Activated CD8-positive, alpha-beta T cell treated with anti-CD3 and anti-CD28 coated beads, Interleukin-2, amount 10 ng/mL, durations not matched to agents 7 days and 5 days (primary cell): ENCODE measurements around the gene TAL2. TPM values are rescaled to one million over a fixed set of nuclear protein-coding genes. Genes with fewer than 3 reads are reported as not detected.

Experiments
- ATAC-seq: fragments of 150-1000 bp; cut with Tn5 transposase; one replicate; pipeline ENCODE4 v1.10.0; 2021; ENCODE audit warnings: moderate library complexity
- CTCF ChIA-PET: fragments of 350-600 bp; sonication (Branson Sonifier 250); formaldehyde crosslinking; loops from one replicate; lab custom pipeline; 2021; ENCODE audit warnings: antibody characterized with exemption; lab: Charles Lee
- POLR2A ChIA-PET: fragments of 350-600 bp; sonication (Branson Sonifier 250); formaldehyde crosslinking; loops from one replicate; lab custom pipeline; 2021; ENCODE audit warnings: antibody characterized with exemption; lab: Charles Lee
- DNase-seq: peaks from one replicate; pipeline ENCODE4 v3.0.0-alpha.2; 2020
- H3K27ac Mint-ChIP-seq: one replicate; pipeline ENCODE4 v1.8.0; 2021; ENCODE audit warnings: mild to moderate bottlenecking, mixed read lengths
- H3K27me3 Mint-ChIP-seq: one replicate; pipeline ENCODE4 v1.8.0; 2021; ENCODE audit warnings: low read depth, mixed read lengths
- H3K36me3 Mint-ChIP-seq: one replicate; pipeline ENCODE4 v1.8.0; 2021; ENCODE audit warnings: low read depth, mixed read lengths
- H3K4me1 Mint-ChIP-seq: one replicate; pipeline ENCODE4 v1.8.0; 2021; ENCODE audit warnings: low read depth, mixed read lengths
- H3K4me3 Mint-ChIP-seq: one replicate; pipeline ENCODE4 v1.8.0; 2021; ENCODE audit warnings: mild to moderate bottlenecking, mixed read lengths
- H3K9me3 Mint-ChIP-seq: one replicate; pipeline ENCODE4 v1.8.0; 2022; ENCODE audit warnings: mixed read lengths; ENCODE audit not compliant: insufficient read depth
- total RNA-seq, 2 experiments: library from RNA; stranded (reverse); gene quantifications; one replicate each; pipeline ENCODE4 v1.2.3, GENCODE V29; 2021

TAL2 gene
- total RNA-seq, 2 experiments from 2014 or later: 0.39 TPM; not detected in 1

DNA sequence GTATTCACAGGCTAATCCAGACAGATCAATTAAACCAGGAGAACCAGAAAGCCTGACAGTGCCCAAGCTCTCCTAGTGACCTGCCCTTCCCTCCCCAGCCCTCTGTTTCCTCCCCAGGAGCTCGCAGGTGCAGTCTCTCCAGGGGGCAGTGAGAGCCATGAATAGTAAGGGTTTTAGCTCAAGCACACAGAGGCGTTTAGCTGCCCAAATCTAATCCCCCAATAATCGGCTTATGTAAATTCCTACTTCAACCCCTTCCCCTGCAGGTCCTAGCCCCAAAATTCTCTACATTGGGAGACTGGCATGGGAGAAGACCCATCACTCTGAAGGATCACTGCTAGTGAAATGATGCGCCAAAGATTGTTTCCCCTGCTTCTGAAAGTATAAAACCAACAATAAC lies 10.5 kb upstream of the TAL2 start:
- Mint-ChIP-seq H3K36me3 (no peaks in the 10 kb centered on the region), H3K4me3 (no peak overlapping the region), H3K27ac (no peak overlapping the region), H3K9me3 (no peaks in the 10 kb centered on the region), H3K27me3 (peaks cover 18% of the 10 kb centered on the region), H3K4me1 (peaks cover 8% of the 10 kb centered on the region)
- DNase-seq: no peak
- POLR2A ChIA-PET: no interaction called here
- CTCF ChIA-PET: interaction anchor here (1.2 kb wide), 1 partner anchor 14 kb away, joined by 3 read pairs; no protein-coding TSS in a partner anchor
- ATAC-seq: no peak

DNA sequence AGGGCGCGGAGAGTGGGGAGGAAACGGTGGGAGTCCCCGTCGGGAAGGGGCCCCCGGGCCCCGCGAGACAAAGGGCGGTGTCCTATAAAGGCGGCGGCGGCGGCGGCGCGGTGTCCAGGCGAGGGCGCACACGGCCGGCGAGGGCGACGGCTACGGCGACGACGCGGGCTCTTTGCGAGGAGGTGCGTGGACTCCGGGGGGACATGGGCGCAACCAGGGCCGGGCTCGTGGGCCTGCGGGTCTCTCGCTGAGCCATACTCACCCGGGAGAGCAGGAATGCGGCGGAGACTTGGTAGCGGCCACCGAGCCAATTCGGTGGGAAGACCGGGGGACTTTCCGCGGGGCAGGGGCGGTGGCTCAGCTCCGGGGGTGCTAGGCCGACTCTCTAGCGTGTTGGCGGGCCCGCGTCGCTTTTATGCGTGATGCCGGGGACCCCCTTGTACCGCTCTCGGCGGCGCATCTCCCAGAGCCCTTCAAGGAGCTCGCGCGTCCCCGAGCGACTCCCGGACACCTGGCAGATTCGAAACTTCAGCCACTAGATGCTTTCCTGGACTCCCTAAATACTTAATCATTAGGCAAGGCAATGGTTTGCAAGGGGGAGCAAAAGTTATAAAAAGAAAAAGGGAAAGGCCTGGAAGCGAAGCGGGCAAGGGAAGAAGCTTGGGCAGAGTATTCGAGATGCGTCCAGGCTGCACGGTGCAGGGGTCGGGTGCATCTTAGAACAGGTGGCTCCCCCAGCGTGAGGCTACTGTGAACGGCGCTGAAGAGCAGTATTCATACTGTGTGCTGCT lies 5.9 kb upstream of the TAL2 start:
- ChIA-PET CTCF (no interaction called here), POLR2A (no interaction called here)
- Mint-ChIP-seq H3K9me3 (no peaks in the 10 kb centered on the region), H3K4me3 (peak overlapping the region; percentile 65), H3K36me3 (no peaks in the 10 kb centered on the region), H3K27me3 (peaks cover 37% of the 10 kb centered on the region), H3K4me1 (peaks cover 8% of the 10 kb centered on the region), H3K27ac (no peak overlapping the region)
- ATAC-seq (peak; percentile 70), DNase-seq (no peak)

DNA sequence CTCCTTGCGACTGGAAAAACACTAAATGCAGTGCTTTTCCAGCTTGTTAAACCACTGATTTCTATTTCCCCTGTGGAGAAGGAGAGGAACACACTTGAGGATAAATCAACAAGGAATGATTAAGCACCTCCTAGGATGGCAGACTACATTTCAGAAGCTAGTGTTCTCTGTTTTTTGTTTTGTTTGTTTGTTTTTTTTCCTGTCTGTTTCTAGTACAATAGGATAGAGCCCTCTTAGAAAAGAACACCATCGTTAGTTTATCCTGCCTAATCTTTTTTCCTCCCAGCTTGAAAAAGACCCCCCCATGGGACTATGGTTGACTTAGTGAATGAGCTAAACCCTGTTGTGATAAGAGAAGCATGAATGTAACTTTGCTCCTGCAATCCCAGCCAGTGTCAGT lies 3.9 kb upstream of the TAL2 start:
- POLR2A ChIA-PET: no interaction called here
- peaks cover 8% of the 10 kb centered on the region for H3K4me1 Mint-ChIP-seq
- no peaks in the 10 kb centered on the region for H3K36me3 Mint-ChIP-seq
- no peak overlapping the region for H3K4me3 Mint-ChIP-seq
- ATAC-seq (no peak), DNase-seq (no peak)
- H3K27me3 Mint-ChIP-seq: peaks cover 37% of the 10 kb centered on the region
- H3K9me3 Mint-ChIP-seq: no peaks in the 10 kb centered on the region
- CTCF ChIA-PET: interaction anchor here (1.4 kb wide), 1 partner anchor 17 kb away, joined by 3 read pairs; no protein-coding TSS in a partner anchor
- H3K27ac Mint-ChIP-seq: no peak overlapping the region

DNA sequence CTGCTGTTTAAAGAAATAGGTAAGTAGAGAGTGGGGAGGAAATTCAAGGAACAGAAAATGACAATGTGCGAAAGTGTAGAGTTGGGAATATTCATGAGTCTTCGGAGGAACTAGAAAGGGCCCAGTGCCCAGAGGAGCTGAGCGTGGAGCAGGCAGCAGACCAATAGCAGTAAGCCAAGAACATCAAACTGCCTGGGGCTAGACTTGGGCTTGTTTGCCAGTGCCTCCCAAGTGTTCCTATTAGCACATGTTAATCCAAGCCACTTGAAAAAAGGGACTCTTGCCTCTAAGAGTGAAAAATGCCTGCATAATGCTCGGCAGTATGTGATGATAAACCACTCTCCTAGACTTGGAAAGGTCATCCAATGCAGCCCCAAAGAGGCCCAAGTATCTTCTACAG lies 1.2 kb upstream of the TAL2 start:
- DNase-seq (no peak), ATAC-seq (no peak)
- Mint-ChIP-seq H3K4me3 (no peak overlapping the region), H3K4me1 (peaks cover 8% of the 10 kb centered on the region), H3K27me3 (peaks cover 26% of the 10 kb centered on the region), H3K27ac (no peak overlapping the region), H3K36me3 (no peaks in the 10 kb centered on the region), H3K9me3 (no peaks in the 10 kb centered on the region)
- POLR2A ChIA-PET: no interaction called here
- CTCF ChIA-PET: interaction anchor here (1.0 to 1.6 kb wide), 2 partner anchors 52 to 57 kb away, joined by 3 read pairs; no protein-coding TSS in a partner anchor

DNA sequence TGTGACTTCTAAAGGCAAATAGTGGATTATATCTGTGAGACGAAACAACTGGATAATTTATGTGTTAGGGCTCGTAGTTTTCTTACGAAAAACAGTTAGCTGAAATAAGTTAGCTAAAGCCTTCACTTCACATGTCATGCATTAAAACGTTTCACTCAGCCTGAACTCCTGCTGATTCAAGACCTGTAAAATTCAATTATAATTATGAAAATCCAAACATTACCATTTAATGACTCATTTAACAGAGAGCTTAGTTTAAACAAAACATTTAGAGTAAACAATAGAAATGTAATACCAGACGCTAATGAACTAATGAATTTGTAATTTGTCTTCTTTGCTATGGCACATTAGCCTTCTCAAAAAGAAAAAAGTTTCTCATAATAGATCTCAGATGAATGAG lies 1.7 kb downstream of the TAL2 start:
- Mint-ChIP-seq H3K27ac (no peak overlapping the region), H3K9me3 (no peaks in the 10 kb centered on the region), H3K4me1 (no peaks in the 10 kb centered on the region), H3K4me3 (no peak overlapping the region), H3K27me3 (peaks cover 6% of the 10 kb centered on the region), H3K36me3 (no peaks in the 10 kb centered on the region)
- ATAC-seq (no peak), DNase-seq (no peak)
- POLR2A ChIA-PET: no interaction called here
- CTCF ChIA-PET: no interaction called here

DNA sequence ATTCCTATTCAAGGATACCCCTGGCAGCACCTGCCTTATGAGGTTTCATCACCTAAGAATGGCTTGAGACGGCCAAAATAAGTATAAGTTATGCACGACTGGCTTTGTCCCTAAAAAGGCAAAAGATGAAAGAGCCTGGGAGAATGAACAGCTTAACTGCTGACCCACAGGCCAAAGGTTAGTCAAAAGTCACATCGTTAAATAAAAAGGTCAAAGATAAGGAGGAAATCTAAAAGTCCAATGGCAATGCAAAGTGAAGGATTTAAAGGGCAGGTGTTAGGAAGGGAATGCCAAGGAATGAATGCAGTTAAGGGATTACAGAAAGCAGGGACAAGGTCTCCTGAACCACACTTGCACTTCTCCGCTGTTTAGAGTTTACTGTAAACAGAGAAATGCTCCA lies 5.6 kb downstream of the TAL2 start:
- DNase-seq (no peak), ATAC-seq (no peak)
- H3K4me1 Mint-ChIP-seq: no peaks in the 10 kb centered on the region
- peaks cover 6% of the 10 kb centered on the region for H3K27me3 Mint-ChIP-seq
- no peak overlapping the region for H3K27ac Mint-ChIP-seq
- no peaks in the 10 kb centered on the region for H3K9me3 Mint-ChIP-seq
- no peaks in the 10 kb centered on the region for H3K36me3 Mint-ChIP-seq
- ChIA-PET POLR2A (no interaction called here), CTCF (no interaction called here)
- H3K4me3 Mint-ChIP-seq: no peak overlapping the region

DNA sequence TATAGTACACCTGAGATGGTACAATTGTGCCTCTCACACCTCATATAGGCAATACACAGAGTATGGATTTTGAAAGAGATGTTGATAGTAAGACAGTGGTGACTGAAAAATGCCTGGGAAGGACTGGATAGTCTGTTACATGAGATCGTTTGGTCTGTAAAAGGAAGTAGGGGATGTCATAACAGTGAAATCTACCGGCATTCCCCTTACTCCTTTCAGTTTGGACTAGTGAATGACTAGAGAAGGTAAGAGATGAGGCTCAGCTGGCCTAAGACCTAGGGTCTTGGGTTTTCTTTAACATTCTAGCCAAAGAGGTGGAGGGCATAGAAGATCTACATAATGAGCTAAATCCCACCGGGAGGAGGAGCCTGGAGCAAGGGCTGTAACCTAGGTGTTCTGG lies 8.1 kb downstream of the TAL2 start:
- Mint-ChIP-seq H3K36me3 (no peaks in the 10 kb centered on the region), H3K9me3 (no peaks in the 10 kb centered on the region), H3K4me1 (no peaks in the 10 kb centered on the region), H3K27me3 (peaks cover 6% of the 10 kb centered on the region), H3K27ac (no peak overlapping the region), H3K4me3 (no peak overlapping the region)
- POLR2A ChIA-PET: no interaction called here
- ATAC-seq (no peak), DNase-seq (no peak)
- CTCF ChIA-PET: no interaction called here

DNA sequence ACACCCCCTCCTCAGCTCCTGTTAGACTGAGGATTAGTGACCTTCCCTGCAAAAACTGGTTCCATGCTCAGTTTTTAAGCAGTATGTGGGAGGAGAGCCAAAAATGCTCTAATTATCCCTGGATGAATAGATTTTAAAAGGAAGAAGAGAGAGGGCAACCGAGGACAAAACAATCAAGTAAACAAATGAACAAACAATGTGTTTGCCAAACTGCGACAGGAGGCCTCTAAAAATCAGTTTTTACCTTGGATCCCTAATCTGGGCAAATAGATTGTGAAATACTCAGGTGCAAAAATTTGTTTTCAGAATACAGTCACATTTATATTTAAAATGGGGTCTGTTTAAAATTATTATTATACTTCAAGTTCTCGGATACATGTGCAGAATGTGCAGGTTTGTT lies 8.5 kb downstream of the TAL2 start:
- no peaks in the 10 kb centered on the region for H3K36me3 Mint-ChIP-seq

DNA sequence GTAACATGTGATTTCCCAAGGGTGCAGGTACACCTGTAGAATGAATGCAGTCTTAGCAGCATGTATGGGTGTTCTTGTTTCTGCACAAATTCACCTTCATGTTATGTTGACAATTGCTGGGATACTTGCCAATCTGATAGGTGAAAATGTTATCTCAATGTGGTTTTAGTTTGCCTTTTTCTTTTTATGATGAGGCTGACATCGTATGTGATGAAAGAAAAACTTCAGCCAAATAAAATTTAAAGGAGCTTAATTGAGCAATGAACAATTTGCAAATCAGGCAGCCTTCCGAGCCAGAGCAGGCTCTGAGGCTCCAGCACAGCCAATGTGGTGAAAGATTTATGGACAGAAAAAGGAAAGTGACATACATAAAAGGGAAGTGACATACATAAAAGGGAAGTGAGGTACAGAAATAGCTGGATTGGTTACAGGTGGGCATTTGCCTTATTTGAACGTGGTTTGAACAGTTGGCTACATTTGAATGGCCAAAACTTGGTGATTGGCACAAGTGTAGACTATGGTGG lies 10.5 kb downstream of the TAL2 start:
- POLR2A ChIA-PET: interaction anchor here (1.0 kb wide), 1 partner anchor 924 kb away, joined by 3 read pairs; no protein-coding TSS in a partner anchor
- no peaks in the 10 kb centered on the region for H3K9me3 Mint-ChIP-seq
- no peaks in the 10 kb centered on the region for H3K36me3 Mint-ChIP-seq
- DNase-seq: no peak
- peaks cover 4% of the 10 kb centered on the region for H3K27me3 Mint-ChIP-seq
- CTCF ChIA-PET: interaction anchor here (0.6 kb wide), 1 partner anchor 8 kb away, joined by 4 read pairs; no protein-coding TSS in a partner anchor
- H3K4me1 Mint-ChIP-seq: no peaks in the 10 kb centered on the region
- ATAC-seq: no peak
- H3K27ac Mint-ChIP-seq: no peak overlapping the region
- no peak overlapping the region for H3K4me3 Mint-ChIP-seq

More for the DNA sequence above, 8.5 kb downstream of the TAL2 start:
- ATAC-seq (no peak), DNase-seq (no peak)
- ChIA-PET CTCF (no interaction called here), POLR2A (no interaction called here)
- peaks cover 6% of the 10 kb centered on the region for H3K27me3 Mint-ChIP-seq
- H3K4me1 Mint-ChIP-seq: no peaks in the 10 kb centered on the region
- H3K27ac Mint-ChIP-seq: no peak overlapping the region
- no peaks in the 10 kb centered on the region for H3K9me3 Mint-ChIP-seq
- H3K4me3 Mint-ChIP-seq: no peak overlapping the region

DNA sequence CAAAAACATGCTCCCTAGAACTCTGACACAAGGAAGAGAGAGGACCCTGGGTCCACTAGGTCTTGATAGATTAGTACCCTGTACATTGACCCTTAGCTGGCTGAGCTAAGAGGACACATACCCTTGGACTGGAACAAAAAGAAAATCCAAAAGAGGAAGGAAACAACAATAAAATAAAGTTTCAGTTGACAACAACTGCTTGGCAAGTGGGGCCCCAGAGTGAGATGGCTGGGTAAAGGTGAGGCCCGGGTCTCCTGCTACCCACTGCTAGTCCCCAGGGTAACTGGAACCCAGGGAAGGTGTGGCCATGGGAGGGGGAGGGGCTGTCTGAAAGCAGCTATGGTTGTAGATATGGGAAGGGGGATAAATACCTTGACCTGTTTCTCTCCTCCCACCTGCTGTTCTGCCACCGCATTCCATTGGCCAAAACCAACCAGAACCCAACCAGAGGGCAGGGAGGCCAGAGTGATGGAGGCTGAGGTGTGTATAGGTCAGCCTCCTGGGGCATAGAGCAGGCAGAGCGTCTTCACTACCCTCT lies 11.7 kb downstream of the TAL2 start:
- ATAC-seq (no peak), DNase-seq (no peak)
- no peaks in the 10 kb centered on the region for H3K36me3 Mint-ChIP-seq
- H3K4me3 Mint-ChIP-seq: no peak overlapping the region
- peaks cover 4% of the 10 kb centered on the region for H3K27me3 Mint-ChIP-seq
- no peak overlapping the region for H3K27ac Mint-ChIP-seq
- ChIA-PET CTCF (no interaction called here), POLR2A (no interaction called here)
- no peaks in the 10 kb centered on the region for H3K9me3 Mint-ChIP-seq
- H3K4me1 Mint-ChIP-seq: no peaks in the 10 kb centered on the region

DNA sequence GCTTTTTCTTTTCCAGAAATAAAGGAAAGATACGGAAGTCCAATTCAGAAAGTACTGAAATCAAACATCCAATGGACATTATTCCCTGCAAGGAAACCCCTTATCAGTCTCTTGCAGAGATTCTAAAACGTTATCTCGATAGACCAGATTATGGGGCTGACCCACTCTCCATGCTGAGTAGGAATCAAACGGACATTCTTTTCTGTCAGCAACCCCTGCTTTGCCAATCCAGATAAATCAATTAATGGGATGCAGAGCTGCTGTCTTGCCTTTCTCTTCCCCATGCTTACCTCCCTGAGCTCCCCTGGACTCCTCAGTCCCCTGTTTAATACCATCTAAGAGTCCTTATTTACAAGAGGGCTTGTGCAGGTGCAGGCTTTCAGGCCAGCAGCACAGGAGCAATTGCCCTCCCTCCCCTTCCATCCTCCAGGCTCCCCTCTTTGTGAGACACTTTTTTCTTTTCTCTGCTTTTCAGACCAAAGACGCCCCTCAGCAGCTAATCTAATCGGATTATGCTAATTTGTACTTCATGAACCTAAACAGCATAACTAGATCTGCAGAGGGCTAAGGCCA lies 14.2 kb downstream of the TAL2 start:
- H3K9me3 Mint-ChIP-seq: no peaks in the 10 kb centered on the region
- POLR2A ChIA-PET: no interaction called here
- CTCF ChIA-PET: interaction anchor here (1.4 kb wide), 1 partner anchor 18 kb away, joined by 3 read pairs; no protein-coding TSS in a partner anchor
- ATAC-seq (no peak), DNase-seq (no peak)
- no peaks in the 10 kb centered on the region for H3K36me3 Mint-ChIP-seq
- H3K27ac Mint-ChIP-seq: no peak overlapping the region
- no peak overlapping the region for H3K4me3 Mint-ChIP-seq
- H3K4me1 Mint-ChIP-seq: no peaks in the 10 kb centered on the region
- no peaks in the 10 kb centered on the region for H3K27me3 Mint-ChIP-seq

DNA sequence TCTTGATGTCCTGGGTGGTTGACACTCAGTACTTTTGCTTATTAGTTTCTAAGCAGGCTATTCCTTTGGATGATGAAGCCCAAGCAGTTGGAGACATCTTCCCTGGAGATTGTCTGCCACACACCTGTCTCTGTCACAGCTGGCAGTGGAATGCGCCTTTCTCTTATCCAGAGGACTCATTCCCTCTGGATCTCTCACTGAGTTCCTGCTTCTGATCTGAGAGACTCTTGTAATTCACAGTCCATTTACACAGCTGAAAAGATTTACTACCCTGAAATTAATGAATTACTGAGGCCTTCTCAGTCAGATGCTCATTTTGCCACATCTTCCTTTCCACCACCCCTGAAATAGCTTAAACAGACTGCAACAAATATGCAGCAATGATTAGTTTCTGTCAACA lies 15.9 kb downstream of the TAL2 start:
- DNase-seq: no peak
- POLR2A ChIA-PET: no interaction called here
- Mint-ChIP-seq H3K27ac (no peak overlapping the region), H3K27me3 (no peaks in the 10 kb centered on the region), H3K4me1 (no peaks in the 10 kb centered on the region), H3K36me3 (no peaks in the 10 kb centered on the region), H3K9me3 (no peaks in the 10 kb centered on the region), H3K4me3 (no peak overlapping the region)
- ATAC-seq: no peak
- CTCF ChIA-PET: no interaction called here
